Gastroesophageal sphincter (tissue), 4 donors: ENCODE results near the gene TSPAN7. TPM values are rescaled to one million over a fixed set of nuclear protein-coding genes. Genes with fewer than 3 reads are reported as not detected.

Experiments used
- ATAC-seq: fragments of 150-250 bp; one replicate; pipeline ENCODE4 v1.9.1; 2016; ENCODE audit warnings: mild to moderate bottlenecking, moderate library complexity
- H3K27ac ChIP-seq, 4 donors: fragments of 200-600 bp; sonication (generic) in 3 of 4; 1 replicate in 3 of 4; 2 replicates in 1 of 4; pipeline ENCODE4 v1.5.1; 2016 to 2019
- H3K27me3 ChIP-seq: fragments of 200-600 bp; sonication (generic); one replicate; pipeline ENCODE4 v1.5.1; 2019
- H3K36me3 ChIP-seq, 2 donors: fragments of 200-600 bp; sonication (generic); one replicate each; pipeline ENCODE4 v1.5.1; 2019; ENCODE audit warnings: control low read depth in 1 of 2
- H3K4me1 ChIP-seq, 3 donors: fragments of 200-600 bp; sonication (generic); 1 replicate in 2 of 3; 2 replicates in 1 of 3; pipeline ENCODE4 v1.5.1; 2016 to 2019; ENCODE audit warnings: control low read depth in 2 of 3
- H3K4me3 ChIP-seq, 2 donors: fragments of 200-600 bp; sonication (generic); one replicate each; pipeline ENCODE4 v1.5.1; 2019; ENCODE audit warnings: mild to moderate bottlenecking in 1 of 2, moderate library complexity in 1 of 2
- H3K9me3 ChIP-seq, 3 donors: fragments of 200-600 bp; sonication (generic); one replicate each; pipeline ENCODE4 v1.5.1; 2017 to 2019; ENCODE audit warnings: control low read depth in 2 of 3
- EP300 ChIP-seq: sonication (generic); formaldehyde crosslinking; IDR thresholded peaks from one replicate; pipeline ENCODE4 v1.6.1; 2017; ENCODE audit warnings: antibody characterized with exemption, mild to moderate bottlenecking
- POLR2A ChIP-seq, 2 donors: fragments of 450-650 bp; IDR thresholded peaks; one replicate each; pipeline ENCODE4 v1.6.1; 2017; ENCODE audit warnings: antibody characterized with exemption in 2 of 2, mild to moderate bottlenecking in 2 of 2, moderate library complexity in 1 of 2
- POLR2AphosphoS5 ChIP-seq: sonication (generic); formaldehyde crosslinking; IDR thresholded peaks from one replicate; pipeline ENCODE4 v1.6.1; 2017; ENCODE audit warnings: antibody characterized with exemption
- WGBS, 2 donors: methylation state at CpG; one replicate each; pipeline ENCODE4 v1.1.5; 2018; ENCODE audit warnings: low coverage in 1 of 2; 5-methylcytosine and 5-hydroxymethylcytosine counted together
- total RNA-seq, 4 donors: library from RNA; depleted of rRNA; stranded (reverse); fragments of >200 nt; gene quantifications; one replicate each; pipeline ENCODE4 v1.1.0, GENCODE V29; 2016
- TF ChIP-seq, protein P1 (sequence below), 4 experiments: fragments of 200-600 bp in 2 of 4; fragments of 450-650 bp in 2 of 4; sonication (generic) in 1 of 4; IDR thresholded peaks; one replicate each; pipeline ENCODE4 v1.5.1; 2017 to 2019; ENCODE audit warnings: antibody characterized with exemption in 4 of 4, mild to moderate bottlenecking in 2 of 4, moderate library complexity in 2 of 4

TSPAN7 gene
- total RNA-seq, 4 donors from 2014 or later: 6.5 to 50.5 (median 25.2) TPM

DNA sequence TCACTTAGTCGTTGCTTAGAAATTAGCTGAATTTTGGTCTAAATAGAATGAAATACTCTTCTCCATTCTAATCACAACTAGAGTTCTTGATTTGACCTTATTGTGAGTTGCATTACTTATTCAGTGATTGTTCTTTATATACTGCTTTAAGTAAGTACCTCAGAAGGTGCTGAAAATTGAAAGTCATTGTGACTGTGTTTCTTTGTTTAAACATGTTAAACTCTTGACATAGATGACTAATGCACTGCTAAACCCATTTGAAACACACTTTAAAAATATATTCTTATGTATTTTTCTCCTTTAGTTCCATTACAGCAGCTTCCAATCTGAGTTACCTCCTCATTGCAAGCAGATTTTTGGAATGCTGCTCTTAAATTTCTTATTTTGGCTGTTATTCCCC, 9.1 kb downstream of the TSPAN7 start:
- Histone ChIP-seq H3K27me3 (no peaks in the 10 kb centered on the region), H3K4me1 (no peaks in the 10 kb centered on the region), H3K36me3 (no peaks in the 10 kb centered on the region), H3K9me3 (no peaks in the 10 kb centered on the region), H3K4me3 (no peak overlapping the region), H3K27ac (no peak overlapping the region)
- no peak for ATAC-seq
- TF ChIP-seq EP300 (no peak), POLR2AphosphoS5 (no peak), POLR2A (IDR thresholded peaks at IDR 0.05) (no peak)
- TF ChIP-seq, protein P1, sequence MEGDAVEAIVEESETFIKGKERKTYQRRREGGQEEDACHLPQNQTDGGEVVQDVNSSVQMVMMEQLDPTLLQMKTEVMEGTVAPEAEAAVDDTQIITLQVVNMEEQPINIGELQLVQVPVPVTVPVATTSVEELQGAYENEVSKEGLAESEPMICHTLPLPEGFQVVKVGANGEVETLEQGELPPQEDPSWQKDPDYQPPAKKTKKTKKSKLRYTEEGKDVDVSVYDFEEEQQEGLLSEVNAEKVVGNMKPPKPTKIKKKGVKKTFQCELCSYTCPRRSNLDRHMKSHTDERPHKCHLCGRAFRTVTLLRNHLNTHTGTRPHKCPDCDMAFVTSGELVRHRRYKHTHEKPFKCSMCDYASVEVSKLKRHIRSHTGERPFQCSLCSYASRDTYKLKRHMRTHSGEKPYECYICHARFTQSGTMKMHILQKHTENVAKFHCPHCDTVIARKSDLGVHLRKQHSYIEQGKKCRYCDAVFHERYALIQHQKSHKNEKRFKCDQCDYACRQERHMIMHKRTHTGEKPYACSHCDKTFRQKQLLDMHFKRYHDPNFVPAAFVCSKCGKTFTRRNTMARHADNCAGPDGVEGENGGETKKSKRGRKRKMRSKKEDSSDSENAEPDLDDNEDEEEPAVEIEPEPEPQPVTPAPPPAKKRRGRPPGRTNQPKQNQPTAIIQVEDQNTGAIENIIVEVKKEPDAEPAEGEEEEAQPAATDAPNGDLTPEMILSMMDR (IDR thresholded peaks at IDR 0.05): no peak
- 73 to 100% methylated on average over 1 of the region's 1 CpG for WGBS, 2 donors

DNA sequence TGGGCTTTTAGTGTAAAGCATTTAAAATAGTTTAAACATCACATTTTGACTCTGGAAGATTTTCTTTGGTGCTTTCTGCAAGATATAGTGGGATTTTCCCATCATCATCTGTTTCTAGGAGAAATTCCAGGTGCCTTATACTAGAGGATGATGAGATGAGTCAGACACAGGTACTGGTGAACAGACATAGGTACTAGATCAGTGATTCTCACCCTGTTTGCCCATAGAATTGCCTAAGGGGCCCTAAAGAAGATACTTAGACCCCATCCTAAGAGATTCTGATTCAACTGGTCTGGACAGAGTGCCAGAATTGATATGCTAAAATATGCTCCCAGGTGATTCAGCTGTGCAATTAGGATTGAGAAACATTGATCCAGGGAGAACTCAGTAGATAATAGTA, 9.7 kb downstream of the TSPAN7 start:
- ATAC-seq: no peak
- H3K4me3 ChIP-seq: no peak overlapping the region
- no peaks in the 10 kb centered on the region for H3K4me1 ChIP-seq
- no peak overlapping the region for H3K27ac ChIP-seq
- no peaks in the 10 kb centered on the region for H3K36me3 ChIP-seq
- no peaks in the 10 kb centered on the region for H3K27me3 ChIP-seq
- TF ChIP-seq EP300 (no peak), POLR2A (IDR thresholded peaks at IDR 0.05) (no peak), POLR2AphosphoS5 (no peak)
- TF ChIP-seq, protein P1 (IDR thresholded peaks at IDR 0.05): no peak
- no peaks in the 10 kb centered on the region for H3K9me3 ChIP-seq

DNA sequence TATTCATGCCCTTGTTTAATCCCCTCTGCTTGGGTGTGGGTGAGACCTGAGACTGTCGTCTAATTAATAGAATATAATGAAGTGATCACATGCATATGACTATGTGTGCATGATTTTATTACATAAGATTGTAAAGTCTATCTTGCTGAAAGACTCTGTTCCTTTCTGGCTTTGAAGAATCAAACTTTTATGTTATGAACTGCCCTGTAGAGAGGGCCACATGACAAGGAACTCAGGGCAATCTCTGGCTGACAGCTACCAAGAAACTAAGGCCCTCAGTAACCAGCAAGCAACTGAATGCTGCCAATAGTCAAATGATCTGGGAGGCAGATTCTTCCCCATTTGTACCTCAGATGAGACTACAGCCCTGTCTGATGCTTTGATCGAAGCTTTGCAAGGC, 13.5 kb downstream of the TSPAN7 start:
- Histone ChIP-seq H3K4me1 (no peaks in the 10 kb centered on the region), H3K27ac (no peak overlapping the region), H3K4me3 (no peak overlapping the region), H3K36me3 (no peaks in the 10 kb centered on the region), H3K9me3 (no peaks in the 10 kb centered on the region), H3K27me3 (no peaks in the 10 kb centered on the region)
- WGBS, 2 donors: 100% methylated on average over 1 to 2 of the region's 2 CpGs
- no peak for ATAC-seq
- TF ChIP-seq EP300 (no peak), POLR2AphosphoS5 (no peak), POLR2A (IDR thresholded peaks at IDR 0.05) (no peak)
- TF ChIP-seq, protein P1 (IDR thresholded peaks at IDR 0.05): no peak

DNA sequence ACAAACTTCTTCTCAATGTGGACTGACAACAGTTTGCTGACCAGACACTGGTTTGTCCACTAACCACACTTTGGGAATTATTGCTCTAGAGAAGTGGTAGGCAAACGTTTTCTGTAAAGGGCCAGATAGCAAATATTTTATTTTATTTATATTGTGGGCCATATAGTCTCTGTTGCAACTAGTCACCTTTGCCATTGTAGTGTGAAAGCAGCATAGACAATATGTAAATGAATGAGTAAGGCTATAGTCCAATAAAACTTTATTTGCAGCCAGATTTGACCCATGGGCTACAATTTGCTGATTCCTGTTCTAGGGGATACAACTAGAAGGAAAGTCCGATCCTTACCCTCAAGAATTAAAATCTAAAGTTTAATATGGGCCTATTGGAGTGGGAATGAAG, 14.5 kb downstream of the TSPAN7 start:
- TF ChIP-seq POLR2A (IDR thresholded peaks at IDR 0.05) (no peak), EP300 (no peak), POLR2AphosphoS5 (no peak)
- TF ChIP-seq, protein P1 (IDR thresholded peaks at IDR 0.05): no peak
- no peaks in the 10 kb centered on the region for H3K27me3 ChIP-seq
- no peaks in the 10 kb centered on the region for H3K36me3 ChIP-seq
- no peaks in the 10 kb centered on the region for H3K9me3 ChIP-seq
- no peaks in the 10 kb centered on the region for H3K4me1 ChIP-seq
- 36 to 90% methylated on average over 2 of the region's 2 CpGs for WGBS, 2 donors
- H3K27ac ChIP-seq: no peak overlapping the region
- no peak overlapping the region for H3K4me3 ChIP-seq
- ATAC-seq: no peak

DNA sequence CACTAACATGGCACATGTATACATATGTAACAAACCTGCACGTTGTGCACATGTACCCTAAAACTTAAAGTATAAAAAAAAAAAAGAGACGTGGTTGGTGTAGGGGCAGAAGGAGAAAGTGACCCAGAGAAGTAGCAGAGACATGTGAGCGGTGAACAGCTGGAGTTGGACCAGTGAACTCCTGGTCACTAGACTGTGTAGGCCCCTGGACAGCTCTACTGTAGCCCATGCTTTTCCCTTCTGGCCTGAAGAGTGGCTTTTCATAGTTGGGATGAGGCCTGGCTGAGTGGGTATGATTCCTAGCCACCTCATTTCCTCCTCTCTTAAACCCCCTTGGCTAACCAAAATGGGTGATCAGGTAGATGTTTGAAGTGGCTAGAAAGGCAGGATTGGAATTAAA, 16.4 kb downstream of the TSPAN7 start:
- no peaks in the 10 kb centered on the region for H3K4me1 ChIP-seq
- no peak overlapping the region for H3K4me3 ChIP-seq
- H3K9me3 ChIP-seq: no peaks in the 10 kb centered on the region
- TF ChIP-seq POLR2A (IDR thresholded peaks at IDR 0.05) (no peak), POLR2AphosphoS5 (no peak), EP300 (no peak)
- TF ChIP-seq, protein P1 (IDR thresholded peaks at IDR 0.05): no peak
- 62 to 94% methylated on average over 3 of the region's 3 CpGs for whole genome bisulfite sequencing, 2 donors
- no peak for ATAC-seq
- H3K36me3 ChIP-seq: no peaks in the 10 kb centered on the region
- H3K27me3 ChIP-seq: no peaks in the 10 kb centered on the region
- no peak overlapping the region for H3K27ac ChIP-seq
